GM18909 (cell line): ENCODE results near the gene PEAK1.

Experiments used
- ATAC-seq: cut with Tn5 transposase; IDR thresholded peaks from one replicate; pipeline ENCODE4 v1.9.1; 2021; ENCODE audit warnings: mild to moderate bottlenecking; ENCODE audit not compliant: unreplicated experiment, poor library complexity

PEAK1 gene

GRCh38 chr15:77145370-77145769 lies 274.5 kb downstream of the PEAK1 start:
- no peak for ATAC-seq

- ATAC-seq = no peak
Observed at GRCh38 chr15:77144492-77145070, 275.3 kb downstream of the PEAK1 start.

- no peak for ATAC-seq
Observed at GRCh38 chr15:77144026-77144425, 275.9 kb downstream of the PEAK1 start.

- no peak for ATAC-seq
Observed at GRCh38 chr15:77143616-77144015, 276.3 kb downstream of the PEAK1 start.

- no peak for ATAC-seq
Observed at GRCh38 chr15:77143191-77143590, 276.7 kb downstream of the PEAK1 start.

- ATAC-seq = no peak
Observed at GRCh38 chr15:77140220-77140619, 279.7 kb downstream of the PEAK1 start.

GRCh38 chr15:77139312-77139711 lies 280.6 kb downstream of the PEAK1 start:
- ATAC-seq = no peak

GRCh38 chr15:77138167-77138522 lies 281.8 kb downstream of the PEAK1 start:
- ATAC-seq = no peak

GRCh38 chr15:77135181-77135580 lies 284.7 kb downstream of the PEAK1 start:
- no peak for ATAC-seq

GRCh38 chr15:77130315-77130930 lies 289.5 kb downstream of the PEAK1 start:
- no peak for ATAC-seq

- ATAC-seq = no peak
Observed at GRCh38 chr15:77127626-77128025, 292.3 kb downstream of the PEAK1 start.

- no peak for ATAC-seq
Observed at GRCh38 chr15:77126529-77127326, 293.2 kb downstream of the PEAK1 start.

GRCh38 chr15:77123854-77124253 lies 296.1 kb downstream of the PEAK1 start:
- ATAC-seq = no peak

GRCh38 chr15:77122576-77122975 lies 297.3 kb downstream of the PEAK1 start:
- ATAC-seq = no peak

- no peak for ATAC-seq
Observed at GRCh38 chr15:77121599-77121998, 298.3 kb downstream of the PEAK1 start.

GRCh38 chr15:77120576-77120975 lies 299.3 kb downstream of the PEAK1 start:
- no peak for ATAC-seq

- ATAC-seq = no peak
Observed at GRCh38 chr15:77119446-77119845, 300.5 kb downstream of the PEAK1 start.

GRCh38 chr15:77118882-77119321 lies 301.0 kb downstream of the PEAK1 start:
- ATAC-seq = no peak

GRCh38 chr15:77115179-77115578 lies 304.7 kb downstream of the PEAK1 start:
- ATAC-seq = no peak

GRCh38 chr15:77112838-77113504 lies 306.9 kb downstream of the PEAK1 start:
- no peak for ATAC-seq

- ATAC-seq = no peak
Observed at GRCh38 chr15:77111789-77112188, 308.1 kb downstream of the PEAK1 start.
